Sigmoid colon (tissue), 7 donors: ENCODE results near the gene ZNF273. TPM values are rescaled to one million over a fixed set of nuclear protein-coding genes. Genes with fewer than 3 reads are reported as not detected.
A peak's percentile ranks its signal among the peaks of the same experiment; 100 is the strongest.

Experiments
- DNase-seq: peaks from one replicate; pipeline ENCODE4 v3.0.0-alpha.2; 2019
- H3K27ac ChIP-seq, 4 donors: fragments of 200-600 bp; sonication (generic); one replicate each; pipeline ENCODE4 v1.5.1; 2016 to 2019; ENCODE audit warnings: mild to moderate bottlenecking in 1 of 4
- H3K27me3 ChIP-seq, 3 donors: fragments of 200-600 bp; sonication (generic); one replicate each; pipeline ENCODE4 v1.5.1; 2019; ENCODE audit warnings: mild to moderate bottlenecking in 1 of 3
- H3K36me3 ChIP-seq, 4 donors: fragments of 200-600 bp; sonication (generic); one replicate each; pipeline ENCODE4 v1.5.1; 2016 to 2019
- H3K4me1 ChIP-seq, 4 donors: fragments of 200-600 bp; sonication (generic); one replicate each; pipeline ENCODE4 v1.5.1; 2017 to 2019
- H3K4me3 ChIP-seq, 4 donors: fragments of 200-600 bp; sonication (generic); one replicate each; pipeline ENCODE4 v1.5.1; 2017 to 2019; ENCODE audit warnings: mild to moderate bottlenecking in 2 of 4, moderate library complexity in 1 of 4
- H3K9me3 ChIP-seq, 4 donors: fragments of 200-600 bp in 3 of 4; sonication (generic) in 3 of 4; one replicate each; pipeline versions ENCODE4 v1.5.1 to v1.6.1; 2013 to 2019
- EP300 ChIP-seq, 4 donors: sonication (generic); formaldehyde crosslinking; IDR thresholded peaks; one replicate each; pipeline ENCODE4 v1.6.1; 2017; ENCODE audit warnings: antibody characterized with exemption in 4 of 4
- POLR2A ChIP-seq, 2 donors: fragments of 450-650 bp; IDR thresholded peaks; one replicate each; pipeline ENCODE4 v1.6.1; 2016; ENCODE audit warnings: antibody characterized with exemption in 2 of 2, mild to moderate bottlenecking in 2 of 2, moderate library complexity in 2 of 2
- POLR2AphosphoS5 ChIP-seq, 4 donors: sonication (generic); formaldehyde crosslinking; IDR thresholded peaks; one replicate each; pipeline ENCODE4 v1.6.1; 2017; ENCODE audit warnings: antibody characterized with exemption in 4 of 4
- WGBS, 2 donors: extraction: QIAGEN DNeasy Blood & Tissue Kit; methylation state at CpG; one replicate each; pipeline ENCODE4 v1.1.7; 2013; 5-methylcytosine and 5-hydroxymethylcytosine counted together
- intact Hi-C: fragments of 100-400 bp; cut with DNase I; formaldehyde crosslinking; loops from one replicate; pipeline ENCODE4 v1.15.1; 2023
- polyA plus RNA-seq, 3 donors: library from polyadenylated mRNA; stranded (reverse); fragments of 200-250 nt; gene quantifications; one replicate each; pipeline ENCODE4 v1.2.3, GENCODE V29; 2013
- total RNA-seq, 4 donors: library from RNA; depleted of rRNA; stranded (reverse); fragments of >200 nt; gene quantifications; one replicate each; pipeline ENCODE4 v1.1.0, GENCODE V29; 2016
- TF ChIP-seq, protein P1 (sequence below), 4 experiments: fragments of 450-650 bp in 3 of 4; fragments of 200-600 bp in 1 of 4; IDR thresholded peaks; one replicate each; pipeline ENCODE4 v1.5.1; 2016 to 2019; ENCODE audit warnings: antibody characterized with exemption in 4 of 4, mild to moderate bottlenecking in 3 of 4, moderate library complexity in 2 of 4
- donor health status: healthy with polysubstance abuse.
- donor health status: Bipolar disorder and iron deficiency.
- donor health status: healthy.

ZNF273 gene
- total and polyA plus RNA-seq, 7 donors: 1.2 to 38.2 (median 7.5) TPM

DNA sequence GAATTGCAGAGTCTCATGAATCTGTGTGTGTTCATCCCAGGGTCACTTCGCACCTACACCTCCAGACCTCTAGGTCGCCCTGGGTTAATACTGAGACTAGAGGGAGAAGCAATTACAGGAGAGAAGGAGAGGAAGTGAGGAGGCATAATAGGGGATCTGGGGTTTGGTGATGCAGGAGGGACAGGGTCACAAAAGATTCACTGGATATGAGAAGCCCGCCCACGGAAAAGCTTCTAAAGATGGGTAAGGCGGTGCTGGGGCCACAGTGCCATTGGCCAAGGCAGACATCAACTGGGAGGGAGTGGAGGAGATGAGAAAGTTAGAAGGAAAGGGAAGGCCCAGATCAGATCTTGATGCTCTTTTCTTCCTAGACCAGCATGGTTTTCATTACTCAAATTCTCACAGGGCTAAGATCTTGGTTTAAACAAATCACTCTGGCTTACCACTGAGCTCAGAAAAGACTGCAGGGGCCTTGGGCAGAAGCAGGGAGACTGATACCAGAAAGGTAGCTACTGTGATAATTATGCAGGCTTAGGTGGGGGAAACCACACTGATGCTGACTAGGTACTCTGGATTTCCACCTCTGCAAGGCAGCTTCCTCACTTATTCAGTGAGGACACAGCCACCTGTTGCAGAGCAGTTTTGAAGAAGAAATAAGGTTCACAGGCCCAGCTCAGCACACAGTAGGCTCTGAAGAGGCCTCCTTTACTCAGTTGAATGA, 17.4 kb upstream of the ZNF273 start:
- Histone ChIP-seq H3K4me3 (no peak overlapping the region), H3K27me3 (no peaks in the 10 kb centered on the region), H3K27ac (no peak overlapping the region), H3K4me1 (peaks cover 0 to 49% (median 39%) of the 10 kb centered on the region in 4 donors), H3K36me3 (no peaks in the 10 kb centered on the region), H3K9me3 (no peaks in the 10 kb centered on the region)
- intact Hi-C loops: loop anchor here (5.0 to 10.0 kb wide), 2 partner anchors 93 to 119 kb away; partner anchors contain the start of genes ERV3-1 and ZNF138
- WGBS, 2 donors: 91 to 97% methylated on average over 5 of the region's 5 CpGs
- peak; percentile 19 for DNase-seq
- no peak for TF ChIP-seq EP300 (IDR thresholded peaks at IDR 0.05)
- TF ChIP-seq, protein P1, sequence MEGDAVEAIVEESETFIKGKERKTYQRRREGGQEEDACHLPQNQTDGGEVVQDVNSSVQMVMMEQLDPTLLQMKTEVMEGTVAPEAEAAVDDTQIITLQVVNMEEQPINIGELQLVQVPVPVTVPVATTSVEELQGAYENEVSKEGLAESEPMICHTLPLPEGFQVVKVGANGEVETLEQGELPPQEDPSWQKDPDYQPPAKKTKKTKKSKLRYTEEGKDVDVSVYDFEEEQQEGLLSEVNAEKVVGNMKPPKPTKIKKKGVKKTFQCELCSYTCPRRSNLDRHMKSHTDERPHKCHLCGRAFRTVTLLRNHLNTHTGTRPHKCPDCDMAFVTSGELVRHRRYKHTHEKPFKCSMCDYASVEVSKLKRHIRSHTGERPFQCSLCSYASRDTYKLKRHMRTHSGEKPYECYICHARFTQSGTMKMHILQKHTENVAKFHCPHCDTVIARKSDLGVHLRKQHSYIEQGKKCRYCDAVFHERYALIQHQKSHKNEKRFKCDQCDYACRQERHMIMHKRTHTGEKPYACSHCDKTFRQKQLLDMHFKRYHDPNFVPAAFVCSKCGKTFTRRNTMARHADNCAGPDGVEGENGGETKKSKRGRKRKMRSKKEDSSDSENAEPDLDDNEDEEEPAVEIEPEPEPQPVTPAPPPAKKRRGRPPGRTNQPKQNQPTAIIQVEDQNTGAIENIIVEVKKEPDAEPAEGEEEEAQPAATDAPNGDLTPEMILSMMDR (IDR thresholded peaks at IDR 0.05): no peak
- TF ChIP-seq POLR2A (IDR thresholded peaks at IDR 0.05): no peak
- no peak for TF ChIP-seq POLR2AphosphoS5 (IDR thresholded peaks at IDR 0.05)

DNA sequence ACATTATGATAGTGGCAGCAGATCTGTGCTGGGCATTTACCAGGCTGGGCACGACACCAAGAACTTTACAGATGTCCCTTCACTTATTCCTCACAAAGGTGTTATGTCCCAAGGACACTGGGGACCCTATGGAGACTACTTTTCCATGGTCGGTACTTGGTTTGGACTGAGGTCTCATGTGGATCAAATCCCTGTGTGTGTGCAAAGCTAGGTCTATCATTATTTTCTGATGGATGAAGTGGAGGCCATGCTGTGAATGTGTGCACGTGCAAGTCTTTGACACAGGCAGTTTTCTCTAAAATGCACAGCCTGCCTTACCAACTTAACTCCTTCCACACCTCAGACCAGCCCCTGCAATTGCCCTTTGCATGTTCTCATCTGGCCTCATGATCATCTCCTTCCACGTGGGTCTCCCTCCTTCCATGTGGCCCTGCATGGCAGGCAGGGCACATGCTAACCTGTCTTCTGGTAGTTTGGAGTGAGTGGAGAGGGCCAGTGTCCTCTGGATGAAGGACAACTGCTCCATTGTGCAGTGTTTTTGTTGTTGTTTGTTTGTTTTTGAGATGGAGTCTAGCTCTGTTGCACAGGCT, 16.0 kb upstream of the ZNF273 start:
- intact Hi-C loops: loop anchor here (5.0 to 10.0 kb wide), 2 partner anchors 95 to 118 kb away; partner anchors contain the start of genes ERV3-1 and ZNF138
- Histone ChIP-seq H3K27me3 (no peaks in the 10 kb centered on the region), H3K4me1 (peaks cover 0 to 53% (median 36%) of the 10 kb centered on the region in 4 donors), H3K27ac (no peak overlapping the region), H3K9me3 (no peaks in the 10 kb centered on the region), H3K36me3 (no peaks in the 10 kb centered on the region), H3K4me3 (no peak overlapping the region)
- no peak for TF ChIP-seq EP300 (IDR thresholded peaks at IDR 0.05)
- TF ChIP-seq POLR2A (IDR thresholded peaks at IDR 0.05): no peak
- TF ChIP-seq POLR2AphosphoS5 (IDR thresholded peaks at IDR 0.05): no peak
- TF ChIP-seq, protein P1 (IDR thresholded peaks at IDR 0.05): no peak
- 79 to 84% methylated on average over 4 of the region's 4 CpGs for WGBS, 2 donors
- no peak for DNase-seq

DNA sequence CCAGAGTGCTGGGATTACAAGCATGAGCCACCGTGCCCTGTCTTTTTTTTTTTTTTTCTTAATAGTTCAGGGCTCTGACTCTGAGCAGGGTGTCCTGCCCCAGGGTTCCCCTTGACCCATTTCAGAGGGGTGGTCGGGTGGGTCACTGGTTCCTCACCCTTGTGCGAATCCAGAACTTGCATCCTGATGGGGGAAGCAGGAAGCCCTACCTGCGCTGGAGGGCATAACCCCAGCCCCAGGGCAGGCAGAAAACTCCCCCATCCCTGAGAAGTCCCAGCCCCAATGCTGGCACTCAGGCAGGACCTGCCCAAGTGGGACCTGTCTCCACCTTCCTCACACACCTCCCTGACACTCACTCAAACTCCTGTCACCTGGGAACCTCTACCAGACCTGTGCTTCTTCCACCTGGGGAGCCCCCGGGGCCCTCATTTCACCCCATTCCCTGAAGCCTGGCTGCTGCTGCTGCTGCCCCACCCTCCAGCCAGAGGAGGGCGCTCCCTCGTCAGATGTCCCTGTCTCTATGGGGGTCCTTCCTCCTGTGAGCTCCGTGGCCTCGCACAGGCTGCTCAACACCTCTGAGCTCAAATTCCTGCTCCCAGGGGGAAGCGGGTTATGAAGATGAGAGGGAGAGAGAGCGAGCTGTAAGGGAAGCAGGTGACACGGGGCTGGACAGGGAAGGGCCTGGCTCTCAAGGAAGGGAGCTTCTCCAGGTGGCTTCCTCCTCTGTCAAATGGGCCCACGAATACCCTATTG, 15.1 kb upstream of the ZNF273 start:
- intact Hi-C loops: loop anchor here (5.0 to 10.0 kb wide), 2 partner anchors 96 to 117 kb away; partner anchors contain the start of genes ERV3-1 and ZNF138
- DNase-seq: peak; percentile 63

DNA sequence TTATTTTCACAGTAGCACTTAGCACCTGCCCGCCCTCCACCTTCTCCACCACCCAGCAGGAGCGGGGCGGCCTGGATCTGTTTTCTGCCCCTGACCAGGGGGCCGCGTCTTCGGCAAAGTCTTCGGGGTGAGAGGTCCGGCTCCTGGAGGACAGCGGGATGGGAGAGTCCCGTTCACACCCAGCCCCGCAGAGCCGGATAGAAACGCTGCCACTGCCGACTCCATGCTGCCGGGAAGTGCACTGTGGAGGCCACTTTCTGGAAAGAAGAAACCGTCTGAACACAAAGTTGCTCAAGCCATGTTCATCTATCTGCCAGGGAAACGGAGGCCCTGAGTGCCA, 14.5 kb upstream of the ZNF273 start:
- H3K4me3 ChIP-seq: peak overlapping the region; percentile 21 to 53 (median 49)
- H3K27me3 ChIP-seq: no peaks in the 10 kb centered on the region
- no peaks in the 10 kb centered on the region for H3K9me3 ChIP-seq
- peak overlapping the region in 2 of 4 donors; percentile 7 to 36 for H3K27ac ChIP-seq
- DNase-seq: no peak
- intact Hi-C loops: loop anchor here (5.0 to 10.0 kb wide), 2 partner anchors 96 to 116 kb away; partner anchors contain the start of genes ERV3-1 and ZNF138
- peaks cover 0 to 55% (median 42%) of the 10 kb centered on the region in 4 donors for H3K4me1 ChIP-seq
- 2 to 3% methylated on average over 17 of the region's 17 CpGs for WGBS, 2 donors
- no peaks in the 10 kb centered on the region for H3K36me3 ChIP-seq
- no peak for TF ChIP-seq POLR2AphosphoS5 (IDR thresholded peaks at IDR 0.05)
- TF ChIP-seq, protein P1 (IDR thresholded peaks at IDR 0.05): no peak
- no peak for TF ChIP-seq POLR2A (IDR thresholded peaks at IDR 0.05)
- no peak for TF ChIP-seq EP300 (IDR thresholded peaks at IDR 0.05)

More for the DNA sequence above, 15.1 kb upstream of the ZNF273 start:
- Histone ChIP-seq H3K27ac (no peak overlapping the region), H3K36me3 (no peaks in the 10 kb centered on the region), H3K9me3 (no peaks in the 10 kb centered on the region), H3K4me1 (peaks cover 0 to 57% (median 42%) of the 10 kb centered on the region in 4 donors), H3K27me3 (no peaks in the 10 kb centered on the region), H3K4me3 (peak overlapping the region in 3 of 4 donors; percentile 47 to 53 (median 51))
- TF ChIP-seq POLR2A (IDR thresholded peaks at IDR 0.05): no peak
- TF ChIP-seq, protein P1 (IDR thresholded peaks at IDR 0.05): peak in 2 of 4 experiments; percentile 13 to 28
- TF ChIP-seq POLR2AphosphoS5 (IDR thresholded peaks at IDR 0.05): no peak
- 13 to 18% methylated on average over 13 of the region's 13 CpGs for WGBS, 2 donors
